Gastrocnemius medialis (tissue), 4 donors: Measurements from ENCODE around the gene TRIM44.

ENCODE experiments used
- POLR2A ChIP-seq, 2 donors: fragments of 450-650 bp; IDR thresholded peaks; one replicate each; pipeline ENCODE4 v1.6.1; 2017; ENCODE audit warnings: antibody characterized with exemption in 2 of 2, mild to moderate bottlenecking in 2 of 2, moderate library complexity in 2 of 2
- TF ChIP-seq, protein P1 (sequence below), 5 experiments: fragments of 450-650 bp in 3 of 5; fragments of 200-600 bp in 2 of 5; sonication (generic) in 2 of 5; IDR thresholded peaks in 4 of 5; conservative IDR thresholded peaks in 1 of 5; 1 replicate in 4 of 5; 2 replicates in 1 of 5; pipeline ENCODE4 v1.5.1; 2016 to 2019; ENCODE audit warnings: antibody characterized with exemption in 5 of 5, mild to moderate bottlenecking in 3 of 5, moderate library complexity in 3 of 5

GRCh38 chr11:35839368-35840161 lies 177.0 kb downstream of the TRIM44 start:
- TF ChIP-seq, protein P1, sequence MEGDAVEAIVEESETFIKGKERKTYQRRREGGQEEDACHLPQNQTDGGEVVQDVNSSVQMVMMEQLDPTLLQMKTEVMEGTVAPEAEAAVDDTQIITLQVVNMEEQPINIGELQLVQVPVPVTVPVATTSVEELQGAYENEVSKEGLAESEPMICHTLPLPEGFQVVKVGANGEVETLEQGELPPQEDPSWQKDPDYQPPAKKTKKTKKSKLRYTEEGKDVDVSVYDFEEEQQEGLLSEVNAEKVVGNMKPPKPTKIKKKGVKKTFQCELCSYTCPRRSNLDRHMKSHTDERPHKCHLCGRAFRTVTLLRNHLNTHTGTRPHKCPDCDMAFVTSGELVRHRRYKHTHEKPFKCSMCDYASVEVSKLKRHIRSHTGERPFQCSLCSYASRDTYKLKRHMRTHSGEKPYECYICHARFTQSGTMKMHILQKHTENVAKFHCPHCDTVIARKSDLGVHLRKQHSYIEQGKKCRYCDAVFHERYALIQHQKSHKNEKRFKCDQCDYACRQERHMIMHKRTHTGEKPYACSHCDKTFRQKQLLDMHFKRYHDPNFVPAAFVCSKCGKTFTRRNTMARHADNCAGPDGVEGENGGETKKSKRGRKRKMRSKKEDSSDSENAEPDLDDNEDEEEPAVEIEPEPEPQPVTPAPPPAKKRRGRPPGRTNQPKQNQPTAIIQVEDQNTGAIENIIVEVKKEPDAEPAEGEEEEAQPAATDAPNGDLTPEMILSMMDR (IDR thresholded peaks at IDR 0.05 in 4 of 5, conservative IDR thresholded peaks at IDR 0.05 in 1 of 5), result no peak
- no peak for TF ChIP-seq POLR2A (IDR thresholded peaks at IDR 0.05)
